Heart left ventricle (tissue), 13 donors: ENCODE results near the gene AGBL3.

Experiments used
- POLR2A ChIP-seq, 2 donors: fragments of 450-650 bp; IDR thresholded peaks; one replicate each; pipeline ENCODE4 v1.6.1; 2017; ENCODE audit warnings: antibody characterized with exemption in 2 of 2, mild to moderate bottlenecking in 2 of 2, moderate library complexity in 2 of 2
- TF ChIP-seq, protein P1 (sequence below), 12 donors: fragments of 200-600 bp; sonication (generic) in 4 of 12; IDR thresholded peaks; one replicate each; pipeline versions ENCODE4 v1.5.0 to v1.8.0; 2018 to 2022; ENCODE audit warnings: antibody characterized with exemption in 12 of 12, mild to moderate bottlenecking in 5 of 12
- donor health status: ischemic (EF 13 %, LVEDD 7.1; RV severe dilation, severe dysfunction).
- donor health status: DM: no; HTN: yes; CAD: no.
- donor health status: DM: no; HTN: no; CAD: no.
- donor health status: ischemic (EF 25% LVEDD 6.9; RV normal size, moderate dysfunction).
- donor health status: ischemic (EF 25% LVEDD 5.7; RV mildly dilated, moderate dysfunction).
- donor health status: ischemic (EF 35%, LVEDD 5.7; RV mildly dilated, moderate dysfunction).
- donor health status: nonischemic (EF 11% LVEDD 7.7; RV severe dilation, severe dysfunction).
- donor health status: DM: yes; HTN: yes; CAD: no.
- donor health status: PGD.
- donor health status: ischemic (EF 29% LVEDD 5.4; RV normal size, mild dysfunction).
- donor health status: nonischemic (EF 23%, LVEDD 6.1; RV moderate dilation, normal function).

DNA sequence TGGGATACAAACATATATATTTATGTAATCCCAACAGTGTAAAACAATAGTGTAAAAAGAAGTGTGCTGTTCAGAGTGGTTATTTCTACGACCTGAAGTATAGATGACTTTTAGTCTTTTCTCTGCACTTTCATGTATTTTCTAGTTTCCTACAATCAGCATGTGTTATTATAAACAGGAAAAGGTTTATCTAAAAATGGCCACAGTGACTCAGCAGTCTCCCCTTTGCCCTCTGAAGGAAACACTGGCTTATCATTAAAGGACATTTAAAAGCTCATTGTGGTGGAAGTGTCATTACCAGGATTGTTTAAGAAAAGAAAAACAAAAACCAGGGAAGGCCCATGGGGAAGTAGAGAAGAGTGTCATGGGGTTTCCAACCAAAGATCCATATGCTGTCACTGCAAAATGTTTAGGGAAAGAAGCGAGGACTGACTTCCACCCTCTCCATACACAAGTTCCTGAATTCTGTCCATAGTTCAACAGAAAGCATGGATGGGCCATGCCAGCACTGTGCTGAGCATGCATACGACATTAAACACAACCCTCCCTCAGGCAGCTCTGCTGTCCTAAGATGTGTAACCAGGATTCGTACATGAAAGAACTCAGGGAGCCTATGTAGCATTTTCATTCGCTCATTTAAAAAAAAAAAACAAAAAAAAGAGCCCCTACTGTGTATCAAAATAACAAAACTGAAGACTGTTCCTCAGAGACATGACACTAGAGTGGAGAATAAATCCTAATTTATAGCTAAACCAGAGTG is 174.0 kb downstream of the AGBL3 start:
- TF ChIP-seq, protein P1, sequence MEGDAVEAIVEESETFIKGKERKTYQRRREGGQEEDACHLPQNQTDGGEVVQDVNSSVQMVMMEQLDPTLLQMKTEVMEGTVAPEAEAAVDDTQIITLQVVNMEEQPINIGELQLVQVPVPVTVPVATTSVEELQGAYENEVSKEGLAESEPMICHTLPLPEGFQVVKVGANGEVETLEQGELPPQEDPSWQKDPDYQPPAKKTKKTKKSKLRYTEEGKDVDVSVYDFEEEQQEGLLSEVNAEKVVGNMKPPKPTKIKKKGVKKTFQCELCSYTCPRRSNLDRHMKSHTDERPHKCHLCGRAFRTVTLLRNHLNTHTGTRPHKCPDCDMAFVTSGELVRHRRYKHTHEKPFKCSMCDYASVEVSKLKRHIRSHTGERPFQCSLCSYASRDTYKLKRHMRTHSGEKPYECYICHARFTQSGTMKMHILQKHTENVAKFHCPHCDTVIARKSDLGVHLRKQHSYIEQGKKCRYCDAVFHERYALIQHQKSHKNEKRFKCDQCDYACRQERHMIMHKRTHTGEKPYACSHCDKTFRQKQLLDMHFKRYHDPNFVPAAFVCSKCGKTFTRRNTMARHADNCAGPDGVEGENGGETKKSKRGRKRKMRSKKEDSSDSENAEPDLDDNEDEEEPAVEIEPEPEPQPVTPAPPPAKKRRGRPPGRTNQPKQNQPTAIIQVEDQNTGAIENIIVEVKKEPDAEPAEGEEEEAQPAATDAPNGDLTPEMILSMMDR (IDR thresholded peaks at IDR 0.05), result no peak
- TF ChIP-seq POLR2A (IDR thresholded peaks at IDR 0.05), result no peak
